CD14-positive monocyte (primary cell): ENCODE measurements around the gene HAL. TPM values are rescaled to one million over a fixed set of nuclear protein-coding genes. Genes with fewer than 3 reads are reported as not detected.

Experiments
- DNase-seq, 3 donors: peaks; one replicate each; pipeline ENCODE4 v3.0.0-alpha.2; 2011 to 2022
- H2AFZ ChIP-seq: 2 replicates; pipeline ENCODE4 v1.6.0; 2012; ENCODE audit warnings: mild to moderate bottlenecking, low read depth, low read length, inconsistent platforms; ENCODE audit not compliant: insufficient read depth, poor library complexity, severe bottlenecking
- H3K27ac ChIP-seq, 2 donors: 1 replicate in 1 of 2; 2 replicates in 1 of 2; pipeline ENCODE4 v1.5.1; 2012 to 2013; ENCODE audit warnings: low read length in 2 of 2, control low read depth in 1 of 2, inconsistent platforms in 1 of 2, low read depth in 1 of 2, mild to moderate bottlenecking in 1 of 2
- H3K27me3 ChIP-seq, 2 donors: one replicate each; pipeline versions ENCODE4 v1.6.0 to v1.6.1; 2011 to 2013; ENCODE audit warnings: low read length in 2 of 2; ENCODE audit not compliant: control insufficient read depth in 2 of 2, insufficient read depth in 2 of 2
- H3K36me3 ChIP-seq, 2 donors: replicated peaks in 1 of 2; 1 replicate in 1 of 2; 2 replicates in 1 of 2; pipeline versions ENCODE4 v1.5.1 to v1.6.1; 2012 to 2013; ENCODE audit warnings: low read length in 2 of 2, control low read depth in 1 of 2, inconsistent platforms in 1 of 2, mild to moderate bottlenecking in 1 of 2; ENCODE audit not compliant: insufficient read depth in 2 of 2, control insufficient read depth in 1 of 2
- H3K4me1 ChIP-seq, 2 donors: 1 replicate in 1 of 2; 2 replicates in 1 of 2; pipeline versions ENCODE4 v1.5.1 to v1.6.1; 2012 to 2013; ENCODE audit warnings: low read length in 2 of 2, control low read depth in 1 of 2, inconsistent platforms in 1 of 2, mild to moderate bottlenecking in 1 of 2, moderate library complexity in 1 of 2; ENCODE audit not compliant: insufficient read depth in 2 of 2, control insufficient read depth in 1 of 2
- H3K4me2 ChIP-seq: replicated peaks from 2 replicates; pipeline ENCODE3; 2012; ENCODE audit warnings: low read length, moderate library complexity, mild to moderate bottlenecking; ENCODE audit not compliant: poor library complexity, severe bottlenecking; ENCODE audit errors: extremely low read depth
- H3K4me3 ChIP-seq, 3 experiments: fragments of 200-600 bp in 1 of 3; sonication (generic) in 1 of 3; replicated peaks in 1 of 3; 1 replicate in 2 of 3; 2 replicates in 1 of 3; pipeline ENCODE4 v1.5.1; 2011 to 2013; ENCODE audit warnings: low read length in 3 of 3, mild to moderate bottlenecking in 3 of 3, control low read depth in 2 of 3, low read depth in 2 of 3, inconsistent platforms in 1 of 3, moderate library complexity in 1 of 3
- H3K79me2 ChIP-seq: 2 replicates; pipeline ENCODE4 v1.6.0; 2012; ENCODE audit warnings: mild to moderate bottlenecking, control low read depth, inconsistent platforms, low read length, moderate library complexity; ENCODE audit not compliant: insufficient read depth
- H3K9ac ChIP-seq: 2 replicates; pipeline ENCODE4 v1.6.0; 2017; ENCODE audit warnings: low read length, mild to moderate bottlenecking; ENCODE audit not compliant: insufficient read depth, poor library complexity, severe bottlenecking
- H3K9me3 ChIP-seq, 2 donors: replicated peaks in 1 of 2; 1 replicate in 1 of 2; 2 replicates in 1 of 2; pipeline versions ENCODE4 v1.5.1 to v1.6.1; 2012 to 2013; ENCODE audit warnings: low read length in 2 of 2, control low read depth in 1 of 2; ENCODE audit not compliant: control insufficient read depth in 1 of 2, insufficient read depth in 1 of 2
- H4K20me1 ChIP-seq: 2 replicates; pipeline ENCODE4 v1.6.0; 2012; ENCODE audit warnings: mild to moderate bottlenecking, low read length, control low read depth, moderate library complexity; ENCODE audit not compliant: insufficient read depth
- H3K27ac Mint-ChIP-seq, 7 donors: one replicate each; pipeline ENCODE4 v1.8.0; 2020; ENCODE audit warnings: mild to moderate bottlenecking in 7 of 7, mixed read lengths in 7 of 7, moderate library complexity in 6 of 7, inconsistent platforms in 2 of 7
- H3K27me3 Mint-ChIP-seq, 3 donors: one replicate each; pipeline ENCODE4 v1.8.0; 2021 to 2022; ENCODE audit warnings: low read depth in 3 of 3, mild to moderate bottlenecking in 3 of 3, mixed read lengths in 3 of 3, moderate library complexity in 3 of 3, inconsistent platforms in 1 of 3
- H3K36me3 Mint-ChIP-seq, 2 donors: one replicate each; pipeline ENCODE4 v1.8.0; 2020; ENCODE audit warnings: mixed read lengths in 2 of 2, inconsistent platforms in 1 of 2, mild to moderate bottlenecking in 1 of 2
- H3K4me1 Mint-ChIP-seq: one replicate; pipeline ENCODE4 v1.8.0; 2020; ENCODE audit warnings: mild to moderate bottlenecking, mixed read lengths
- H3K4me3 Mint-ChIP-seq, 2 donors: one replicate each; pipeline ENCODE4 v1.8.0; 2020; ENCODE audit warnings: mild to moderate bottlenecking in 2 of 2, mixed read lengths in 2 of 2, moderate library complexity in 1 of 2
- H3K9me3 Mint-ChIP-seq, 7 donors: one replicate each; pipeline ENCODE4 v1.8.0; 2020 to 2022; ENCODE audit warnings: mixed read lengths in 7 of 7, mild to moderate bottlenecking in 6 of 7, moderate library complexity in 6 of 7, inconsistent platforms in 2 of 7
- CTCF ChIP-seq: fragments of 200-600 bp; IDR thresholded peaks from one replicate; pipeline ENCODE4 v1.8.0; 2022; ENCODE audit warnings: antibody characterized with exemption, mild to moderate bottlenecking
- WGBS: methylation state at CpG from one replicate; pipeline ENCODE4 v1.1.5; 2013; ENCODE audit warnings: missing lambda C conversion rate; ENCODE audit not compliant: insufficient coverage; 5-methylcytosine and 5-hydroxymethylcytosine counted together
- intact Hi-C, 2 donors: fragments of 100-400 bp; cut with micrococcal nuclease; formaldehyde crosslinking; loops; one replicate each; pipeline versions ENCODE4 v1.15.0 to v1.15.1; 2023
- polyA minus RNA-seq: library from RNA; depleted of rRNA, polyadenylated mRNA; stranded (reverse); fragments of >200 nt; gene quantifications from 2 replicates; pipeline ENCODE4 v1.2.3, GENCODE V29; 2012
- polyA plus RNA-seq, 3 donors: library from polyadenylated mRNA; depleted of rRNA in 1 of 3; unstranded in 2 of 3; stranded (reverse) in 1 of 3; fragments of 300-500 nt in 2 of 3; fragments of >200 nt in 1 of 3; fragmentation: Illumina TruSeq in 2 of 3; gene quantifications; 1 replicate in 2 of 3; 2 replicates in 1 of 3; pipeline ENCODE4 v1.2.3, GENCODE V29; 2012 to 2021
- total RNA-seq, 12 experiments: library from RNA in 1 of 12; stranded (reverse) in 1 of 12; fragments of 120-200 nt in 1 of 12; gene quantifications; one replicate each; pipeline ENCODE4 v1.2.4 and lab custom pipeline; 2013 to 2026; ENCODE audit warnings: mixed read lengths in 6 of 12, inconsistent platforms in 1 of 12

HAL gene
- 35.8 TPM for total RNA-seq (2013)
- 10 to 100 TPM; 28.0 to 42.0 (median 29.2) TPM for polyA plus RNA-seq
- 46.0 and 49.9 TPM in 2 replicates for polyA minus RNA-seq
- 2.8 to 40.6 (median 28.7) reads per million in 11 experiments for total RNA-seq (lab: John Stamatoyannopoulos, UW)

GRCh38 chr12:95996034-95996658 lies at the start of gene HAL:
HAL (minus strand) TSS chr12:95996344; CDS start chr12:95995910, 434 bp downstream.
- Histone ChIP-seq H3K27me3 (no peaks in the 10 kb centered on the region), H4K20me1 (peaks cover 5% of the 10 kb centered on the region), H3K4me3 (peak within 1 kb of the TSS; percentile 36 to 80 (median 52)), H3K9me3 (no peaks in the 10 kb centered on the region), H3K27ac (peak within 1 kb of the TSS; percentile 76 to 90), H3K4me1 (peaks cover 49 to 57% of the 10 kb centered on the region in 2 donors), H3K36me3 (peaks cover 40 to 49% of the 10 kb centered on the region in 2 donors), H3K9ac (peak within 1 kb of the TSS; percentile 59), H2AFZ (peak within 1 kb of the TSS; percentile 81), H3K79me2 (peaks cover 48% of the 10 kb centered on the region), H3K4me2 (peak within 1 kb of the TSS; percentile 93)
- Mint-ChIP-seq H3K36me3 (peaks cover 50 to 57% of the 10 kb centered on the region in 2 donors), H3K4me1 (peaks cover 63% of the 10 kb centered on the region), H3K9me3 (no peaks in the 10 kb centered on the region), H3K4me3 (peak within 1 kb of the TSS; percentile 70 to 91), H3K27me3 (peaks cover 0 to 2% (median 0%) of the 10 kb centered on the region in 3 donors), H3K27ac (peak within 1 kb of the TSS; percentile 88 to 97 (median 94))
- 24% methylated on average over 6 of the region's 7 CpGs for WGBS
- intact Hi-C loops: loop anchor here (5.0 to 10.0 kb wide), 3 partner anchors 61 to 139 kb away; partner anchors contain the start of gene SNRPF (in 1 of the 2)
- TF ChIP-seq CTCF: no peak
- peak; percentile 79 to 92 (median 87) for DNase-seq

GRCh38 chr12:96045566-96045965 lies 49.4 kb upstream of the HAL start:
- H3K9me3 Mint-ChIP-seq: peaks cover 0 to 3% (median 0%) of the 10 kb centered on the region in 7 donors
- TF ChIP-seq CTCF: no peak
- H3K27me3 Mint-ChIP-seq: peaks cover 0 to 3% (median 2%) of the 10 kb centered on the region in 3 donors
- H2AFZ ChIP-seq: no peak overlapping the region
- H3K4me3 ChIP-seq: peak overlapping the region in 1 of 3 experiments; percentile 39
- intact Hi-C loops: loop anchor here in 1 of 2 donors (10.0 kb wide), 1 partner anchor 359 kb away; the partner anchor contains the start of gene CDK17
- peaks cover 65 to 70% of the 10 kb centered on the region in 2 donors for H3K4me1 ChIP-seq
- 67% methylated on average over 5 of the region's 7 CpGs for WGBS
- no peaks in the 10 kb centered on the region for H4K20me1 ChIP-seq
- H3K4me2 ChIP-seq: no peak overlapping the region
- H3K4me1 Mint-ChIP-seq: peaks cover 68% of the 10 kb centered on the region
- peak overlapping the region; percentile 88 to 99 (median 97) for H3K27ac Mint-ChIP-seq
- H3K9ac ChIP-seq: no peak overlapping the region
- no peaks in the 10 kb centered on the region for H3K79me2 ChIP-seq
- H3K9me3 ChIP-seq: no peaks in the 10 kb centered on the region
- no peak overlapping the region for H3K4me3 Mint-ChIP-seq
- H3K36me3 ChIP-seq: no peaks in the 10 kb centered on the region
- DNase-seq: peak; percentile 37 to 65 (median 61)
- no peaks in the 10 kb centered on the region for H3K27me3 ChIP-seq
- H3K36me3 Mint-ChIP-seq: no peaks in the 10 kb centered on the region
- peak overlapping the region; percentile 87 to 88 for H3K27ac ChIP-seq
